Activated CD8-positive, alpha-beta T cell treated with anti-CD3 and anti-CD28 coated beads for 36 hours (primary cell): ENCODE data around the gene CEP95. TPM values are rescaled to one million over a fixed set of nuclear protein-coding genes. Genes with fewer than 3 reads are reported as not detected.

Experiments used
- ATAC-seq: fragments of 200-7000 bp; cut with Tn5 transposase; one replicate; pipeline ENCODE4 v1.10.0; 2021; ENCODE audit warnings: mild to moderate bottlenecking, moderate library complexity
- CTCF ChIA-PET: fragments of 350-600 bp; sonication (Branson Sonifier 250); formaldehyde crosslinking; loops from one replicate; lab custom pipeline; 2021; ENCODE audit warnings: antibody characterized with exemption; lab: Charles Lee
- POLR2A ChIA-PET: fragments of 350-600 bp; sonication (Branson Sonifier 250); formaldehyde crosslinking; loops from one replicate; lab custom pipeline; 2021; ENCODE audit warnings: antibody characterized with exemption; lab: Charles Lee
- DNase-seq: peaks from one replicate; pipeline ENCODE4 v3.0.0-alpha.2; 2020
- H3K27ac Mint-ChIP-seq: one replicate; pipeline ENCODE4 v1.8.0; 2021; ENCODE audit warnings: mild to moderate bottlenecking, mixed read lengths
- H3K27me3 Mint-ChIP-seq: one replicate; pipeline ENCODE4 v1.8.0; 2021; ENCODE audit warnings: mixed read lengths
- H3K36me3 Mint-ChIP-seq: one replicate; pipeline ENCODE4 v1.8.0; 2021; ENCODE audit warnings: low read depth, mixed read lengths
- H3K4me1 Mint-ChIP-seq: one replicate; pipeline ENCODE4 v1.8.0; 2021; ENCODE audit warnings: low read depth, mixed read lengths
- H3K4me3 Mint-ChIP-seq: one replicate; pipeline ENCODE4 v1.8.0; 2021; ENCODE audit warnings: mild to moderate bottlenecking, moderate library complexity, mixed read lengths
- H3K9me3 Mint-ChIP-seq: one replicate; pipeline ENCODE4 v1.8.0; 2021; ENCODE audit warnings: mixed read lengths
- intact Hi-C: fragments of 100-400 bp; cut with micrococcal nuclease; formaldehyde crosslinking; loops from one replicate; pipeline ENCODE4 v1.10.0; 2022
- total RNA-seq, 2 experiments: library from RNA; stranded (reverse); gene quantifications; one replicate each; pipeline ENCODE4 v1.2.3, GENCODE V29; 2021
- TF ChIP-seq, protein P1 (sequence below): fragments of 200-600 bp; IDR thresholded peaks from one replicate; pipeline ENCODE4 v1.8.0; 2022; ENCODE audit warnings: antibody characterized with exemption, mild to moderate bottlenecking

The CEP95 gene
- total RNA-seq, 2 experiments from 2014 or later, result 45.2 to 45.7 TPM

DNA sequence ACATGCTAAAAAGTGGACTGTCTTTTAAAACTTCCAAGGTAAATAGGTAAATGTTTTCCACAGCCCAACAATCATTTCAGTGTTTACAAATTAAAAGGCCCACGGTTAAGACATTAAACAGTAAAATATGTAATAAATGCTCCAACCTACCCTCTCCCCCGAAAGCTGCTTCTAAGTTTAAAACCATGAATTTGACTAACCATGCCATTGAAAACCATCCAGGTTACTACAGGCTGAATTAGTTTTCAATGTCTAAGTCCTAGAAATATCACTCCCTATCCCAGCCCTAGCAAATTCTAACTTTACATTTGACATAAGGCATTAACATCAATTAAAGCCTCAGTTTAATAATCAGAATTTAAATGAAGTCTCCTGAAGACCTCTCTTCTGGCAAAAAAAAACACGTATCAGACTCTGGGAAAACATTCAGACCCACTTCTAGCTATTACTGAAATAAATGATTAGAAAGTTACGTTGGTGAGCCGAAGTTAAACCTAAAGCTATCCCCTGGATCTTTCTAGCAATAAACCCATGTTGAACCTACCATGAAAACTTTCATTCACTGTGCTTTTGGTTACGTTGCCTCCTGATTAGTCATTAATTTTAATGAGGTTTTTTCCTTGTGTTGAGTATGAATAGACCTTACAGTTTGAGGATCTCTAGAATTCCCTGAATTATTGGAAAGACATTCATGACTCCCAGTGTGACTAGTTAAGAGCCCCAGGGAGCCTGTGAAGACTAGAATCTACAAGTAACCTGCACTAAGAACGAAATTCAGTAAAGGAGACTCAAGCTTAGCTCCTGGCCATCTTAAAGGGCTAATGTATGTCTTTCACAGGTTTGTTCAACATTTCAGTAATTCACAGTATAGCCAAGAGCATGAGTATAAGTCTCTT lies 8.2 kb upstream of the CEP95 start:
- no peak for ATAC-seq
- peak overlapping the region; percentile 100 for H3K4me3 Mint-ChIP-seq
- no peaks in the 10 kb centered on the region for H3K9me3 Mint-ChIP-seq

DNA sequence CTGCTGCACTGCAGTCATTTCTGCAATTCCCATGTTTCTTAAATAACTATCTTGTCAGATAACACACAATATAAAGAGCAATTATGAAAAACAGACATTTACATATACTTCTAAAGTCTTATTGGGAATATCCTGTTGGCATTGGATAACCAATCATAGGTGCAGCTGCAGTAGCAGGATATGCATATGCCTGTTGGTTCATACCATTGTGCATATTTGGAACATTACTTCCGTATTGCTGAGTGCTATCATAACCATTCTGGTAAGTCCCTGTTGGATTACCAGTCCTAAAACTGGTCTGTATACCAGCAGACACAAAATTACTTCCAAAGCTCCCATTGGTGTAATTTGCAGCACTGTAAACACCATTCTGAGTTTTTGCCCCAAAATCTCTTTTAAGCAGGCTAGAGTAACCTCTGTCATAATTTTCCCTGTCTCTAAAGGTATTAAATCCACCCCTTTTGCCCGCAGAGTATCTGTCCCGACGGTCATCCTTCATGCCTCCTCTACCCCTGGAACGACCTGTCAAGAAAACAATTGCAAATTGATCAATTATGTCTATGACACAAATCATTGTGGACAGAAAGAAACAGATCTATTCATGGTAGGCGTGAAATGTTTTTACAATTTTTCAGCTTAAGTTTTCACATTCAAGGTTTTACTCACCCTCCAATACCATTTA lies 6.8 kb upstream of the CEP95 start:
- H3K36me3 Mint-ChIP-seq, result peaks cover 89% of the 10 kb centered on the region
- no peak for ATAC-seq
- peak overlapping the region; percentile 2 for H3K4me3 Mint-ChIP-seq
- H3K27ac Mint-ChIP-seq, result peak overlapping the region; percentile 75
- POLR2A ChIA-PET, result interaction anchor here (0.6 to 4.4 kb wide), 6 partner anchors 9 to 162 kb away, joined by 3 to 24 read pairs (median 4); partner anchors contain the start of gene SMURF2
- intact Hi-C loops, result no loop called here
- peaks cover 70% of the 10 kb centered on the region for H3K4me1 Mint-ChIP-seq
- DNase-seq, result no peak
- no peaks in the 10 kb centered on the region for H3K9me3 Mint-ChIP-seq
- CTCF ChIA-PET, result interaction anchor here (0.6 to 7.0 kb wide), 3 partner anchors 9 to 105 kb away, joined by 3 to 56 read pairs (median 5); no protein-coding TSS in a partner anchor
- TF ChIP-seq, protein P1, sequence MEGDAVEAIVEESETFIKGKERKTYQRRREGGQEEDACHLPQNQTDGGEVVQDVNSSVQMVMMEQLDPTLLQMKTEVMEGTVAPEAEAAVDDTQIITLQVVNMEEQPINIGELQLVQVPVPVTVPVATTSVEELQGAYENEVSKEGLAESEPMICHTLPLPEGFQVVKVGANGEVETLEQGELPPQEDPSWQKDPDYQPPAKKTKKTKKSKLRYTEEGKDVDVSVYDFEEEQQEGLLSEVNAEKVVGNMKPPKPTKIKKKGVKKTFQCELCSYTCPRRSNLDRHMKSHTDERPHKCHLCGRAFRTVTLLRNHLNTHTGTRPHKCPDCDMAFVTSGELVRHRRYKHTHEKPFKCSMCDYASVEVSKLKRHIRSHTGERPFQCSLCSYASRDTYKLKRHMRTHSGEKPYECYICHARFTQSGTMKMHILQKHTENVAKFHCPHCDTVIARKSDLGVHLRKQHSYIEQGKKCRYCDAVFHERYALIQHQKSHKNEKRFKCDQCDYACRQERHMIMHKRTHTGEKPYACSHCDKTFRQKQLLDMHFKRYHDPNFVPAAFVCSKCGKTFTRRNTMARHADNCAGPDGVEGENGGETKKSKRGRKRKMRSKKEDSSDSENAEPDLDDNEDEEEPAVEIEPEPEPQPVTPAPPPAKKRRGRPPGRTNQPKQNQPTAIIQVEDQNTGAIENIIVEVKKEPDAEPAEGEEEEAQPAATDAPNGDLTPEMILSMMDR, result no peak
- no peaks in the 10 kb centered on the region for H3K27me3 Mint-ChIP-seq

More for the DNA sequence above, 8.2 kb upstream of the CEP95 start:
- Mint-ChIP-seq H3K27ac (peak overlapping the region; percentile 97), H3K27me3 (no peaks in the 10 kb centered on the region), H3K4me1 (peaks cover 68% of the 10 kb centered on the region), H3K36me3 (peaks cover 85% of the 10 kb centered on the region)
- TF ChIP-seq, protein P1, result no peak
- intact Hi-C loops, result no loop called here
- ChIA-PET CTCF (interaction anchor here (1.3 to 7.0 kb wide), 5 partner anchors 7 to 157 kb away, joined by 3 to 56 read pairs (median 10); partner anchors contain the start of genes CEP95 and DDX5), POLR2A (interaction anchor here (0.6 to 5.2 kb wide), 10 partner anchors 7 to 152 kb away, joined by 3 to 143 read pairs (median 5); partner anchors contain the start of genes CEP95, DDX5 and PECAM1)
- DNase-seq, result no peak

DNA sequence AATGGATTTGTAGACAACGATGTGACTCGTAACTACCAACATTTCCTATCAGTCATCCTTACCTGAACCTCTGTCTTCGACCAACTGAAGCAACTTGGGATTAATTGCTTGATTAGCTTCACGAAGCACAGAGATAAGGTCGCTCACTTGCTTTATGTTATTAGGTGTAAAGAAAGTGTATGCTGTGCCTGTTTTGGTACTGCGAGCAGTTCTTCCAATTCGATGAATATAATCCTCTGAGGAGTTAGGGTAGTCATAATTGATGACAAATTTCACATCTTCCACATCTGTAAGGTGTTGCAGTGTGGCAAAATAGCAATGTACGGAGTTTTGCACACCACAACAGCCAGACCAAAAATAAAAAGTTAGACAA lies 6.3 kb upstream of the CEP95 start:
- Mint-ChIP-seq H3K36me3 (peaks cover 93% of the 10 kb centered on the region), H3K9me3 (no peaks in the 10 kb centered on the region), H3K4me1 (peaks cover 71% of the 10 kb centered on the region), H3K27me3 (no peaks in the 10 kb centered on the region), H3K4me3 (peak overlapping the region; percentile 2), H3K27ac (peak overlapping the region; percentile 75)
- DNase-seq (no peak), ATAC-seq (no peak)
- intact Hi-C loops, result no loop called here
- ChIA-PET CTCF (interaction anchor here (1.1 to 7.0 kb wide), 3 partner anchors 10 to 149 kb away, joined by 3 to 56 read pairs (median 5); no protein-coding TSS in a partner anchor), POLR2A (interaction anchor here (0.6 to 4.4 kb wide), 4 partner anchors 10 to 162 kb away, joined by 3 to 24 read pairs (median 4); partner anchors contain the start of gene SMURF2)
- TF ChIP-seq, protein P1, result no peak

- POLR2A ChIA-PET, result interaction anchor here (0.9 to 4.4 kb wide), 6 partner anchors 9 to 161 kb away, joined by 3 to 24 read pairs (median 4); partner anchors contain the start of gene SMURF2
- H3K27ac Mint-ChIP-seq, result peak overlapping the region; percentile 75
- peaks cover 69% of the 10 kb centered on the region for H3K4me1 Mint-ChIP-seq
- ATAC-seq (no peak), DNase-seq (no peak)
- TF ChIP-seq, protein P1, result no peak
- CTCF ChIA-PET, result interaction anchor here (1.1 to 7.0 kb wide), 6 partner anchors 9 to 148 kb away, joined by 3 to 56 read pairs (median 4); no protein-coding TSS in a partner anchor
- no peaks in the 10 kb centered on the region for H3K9me3 Mint-ChIP-seq
- H3K27me3 Mint-ChIP-seq, result no peaks in the 10 kb centered on the region
- intact Hi-C loops, result no loop called here
- H3K36me3 Mint-ChIP-seq, result peaks cover 94% of the 10 kb centered on the region
- H3K4me3 Mint-ChIP-seq, result peak overlapping the region; percentile 11
Observed at GRCh38 chr17:64500862-64501765, 5.7 kb upstream of the CEP95 start.
